PC-3 (cell line): Measurements from ENCODE around the gene STPG4. TPM values are rescaled to one million over a fixed set of nuclear protein-coding genes. Genes with fewer than 3 reads are reported as not detected.

Experiments used
- ATAC-seq: fragments of 200-7000 bp; cut with Tn5 transposase; 2 replicates; pipeline ENCODE4 v1.9.1; 2020; ENCODE audit warnings: mild to moderate bottlenecking, moderate library complexity
- BruUV-seq: library from RNA; stranded (reverse); fragments of 400-500 nt; replicated peaks from 2 replicates; lab custom pipeline; 2021; lab: Mats Ljungman, UMichigan
- CTCF ChIA-PET: fragments of 300-600 bp; sonication (Branson Sonifier 250); formaldehyde crosslinking; loops from one replicate; lab custom pipeline; 2022; ENCODE audit warnings: antibody characterized with exemption; lab: Charles Lee
- POLR2A ChIA-PET: fragments of 300-600 bp; sonication (Branson Sonifier 250); formaldehyde crosslinking; loops from one replicate; lab custom pipeline; 2022; ENCODE audit warnings: antibody characterized with exemption; ENCODE audit not compliant: unreplicated experiment; lab: Charles Lee
- DNase-seq: peaks from one replicate; pipeline ENCODE4 v3.0.0-alpha.2; 2015
- H2AFZ ChIP-seq: fragments of 300-600 bp; sonication (generic); 2 replicates; pipeline ENCODE4 v1.6.0; 2016; ENCODE audit warnings: antibody characterized with exemption, low read length
- H3F3A ChIP-seq: fragments of 300-600 bp; sonication (generic); one replicate; pipeline ENCODE4 v1.6.0; 2017; ENCODE audit warnings: antibody characterized with exemption, low read length, control low read depth, mild to moderate bottlenecking; ENCODE audit not compliant: unreplicated experiment
- H3K27ac ChIP-seq: fragments of 300-600 bp; sonication (generic); 2 replicates; pipeline ENCODE4 v1.5.1; 2016; ENCODE audit warnings: mild to moderate bottlenecking, low read length
- H3K27me3 ChIP-seq: fragments of 300-600 bp; sonication (generic); 2 replicates; pipeline ENCODE4 v1.6.1; 2016; ENCODE audit warnings: low read length, mixed read lengths
- H3K36me3 ChIP-seq: fragments of 300-600 bp; sonication (generic); 2 replicates; pipeline ENCODE4 v1.6.1; 2016; ENCODE audit warnings: low read depth, mixed run types, low read length, mixed read lengths
- H3K4me1 ChIP-seq: fragments of 300-600 bp; sonication (generic); 2 replicates; pipeline ENCODE4 v1.5.1; 2016; ENCODE audit warnings: low read length; ENCODE audit not compliant: insufficient read depth
- H3K4me2 ChIP-seq: fragments of 300-600 bp; sonication (generic); 2 replicates; pipeline ENCODE4 v1.6.0; 2016; ENCODE audit warnings: low read length
- H3K4me3 ChIP-seq: fragments of 300-600 bp; sonication (generic); 2 replicates; pipeline ENCODE4 v1.5.1; 2016; ENCODE audit warnings: mild to moderate bottlenecking, low read length, mixed read lengths
- H3K79me2 ChIP-seq: fragments of 300-600 bp; sonication (generic); 2 replicates; pipeline ENCODE4 v1.6.1; 2017; ENCODE audit warnings: low read length, mixed read lengths
- H3K9ac ChIP-seq: fragments of 300-600 bp; sonication (generic); 2 replicates; pipeline ENCODE4 v1.6.0; 2016; ENCODE audit warnings: mild to moderate bottlenecking, low read length
- H3K9me2 ChIP-seq: fragments of 300-600 bp; sonication (generic); replicated peaks from 2 replicates; pipeline ENCODE4 v1.6.1; 2016; ENCODE audit warnings: mixed run types, low read length, mixed read lengths
- H3K9me3 ChIP-seq: fragments of 300-600 bp; sonication (generic); 2 replicates; pipeline ENCODE4 v1.6.1; 2016; ENCODE audit warnings: low read length, mixed read lengths
- H4K20me1 ChIP-seq: fragments of 300-600 bp; sonication (generic); 2 replicates; pipeline ENCODE4 v1.6.1; 2016; ENCODE audit warnings: low read length, mixed read lengths
- CTCF ChIP-seq: fragments of 300-600 bp; sonication (generic); conservative IDR thresholded peaks from 2 replicates; pipeline ENCODE4 v1.5.1; 2017; ENCODE audit warnings: antibody characterized with exemption, low read depth, mild to moderate bottlenecking, low read length
- EZH2 ChIP-seq: fragments of 300-600 bp; sonication (generic); IDR thresholded peaks from one replicate; pipeline ENCODE4 v1.6.1; 2017; ENCODE audit warnings: antibody characterized with exemption, mild to moderate bottlenecking, low read length; ENCODE audit not compliant: unreplicated experiment
- EZH2phosphoT487 ChIP-seq: fragments of 300-600 bp; sonication (generic); IDR thresholded peaks from 2 replicates; pipeline ENCODE4 v1.6.1; 2018; ENCODE audit warnings: mild to moderate bottlenecking, antibody characterized with exemption, low read length, borderline replicate concordance
- intact Hi-C: fragments of 100-400 bp; cut with micrococcal nuclease; formaldehyde crosslinking; loops from 2 replicates; pipeline ENCODE4 v1.9.0; 2023
- total RNA-seq: library from RNA; depleted of rRNA; stranded (reverse); fragments of >200 nt; gene quantifications from 2 replicates; pipeline ENCODE4 v1.2.3, GENCODE V29; 2014

The STPG4 gene
- total RNA-seq, 1 experiment from 2014 or later: 2.4 TPM

GRCh38 chr2:47172922-47173695, 18.0 kb upstream of the STPG4 start:
- Histone ChIP-seq H3K4me2 (peak overlapping the region; percentile 88), H3K4me1 (peaks cover 53% of the 10 kb centered on the region), H3K79me2 (peaks cover 83% of the 10 kb centered on the region), H3K27me3 (no peaks in the 10 kb centered on the region), H4K20me1 (peaks cover 71% of the 10 kb centered on the region), H3K9me2 (no peaks in the 10 kb centered on the region), H3K27ac (peak overlapping the region; percentile 61), H3K9me3 (no peaks in the 10 kb centered on the region), H3K9ac (peak overlapping the region; percentile 99; the same call in 1 of the 2 replicates), H3K36me3 (peaks cover 44% of the 10 kb centered on the region), H2AFZ (no peak overlapping the region), H3K4me3 (peak overlapping the region; percentile 97), H3F3A (peaks cover 7% of the 10 kb centered on the region)
- ATAC-seq (no peak), DNase-seq (no peak)
- BruUV-seq: no TSS peak
- ChIA-PET POLR2A (interaction anchor here (0.6 to 1.6 kb wide), 2 partner anchors 22 to 230 kb away, joined by 3 to 21 read pairs; partner anchors contain the start of gene MSH2), CTCF (interaction anchor here (0.8 to 1.5 kb wide), 3 partner anchors 76 to 157 kb away, joined by 3 to 6 read pairs (median 5); no protein-coding TSS in a partner anchor)
- intact Hi-C loops: loop anchor here (1.0 to 5.0 kb wide), 4 partner anchors 96 to 256 kb away; partner anchors contain the start of gene MCFD2
- TF ChIP-seq EZH2: no peak
- no peak for TF ChIP-seq CTCF
- no peak for TF ChIP-seq EZH2phosphoT487

GRCh38 chr2:47172156-47172921, 17.2 kb upstream of the STPG4 start:
- DNase-seq: peak; percentile 74
- POLR2A ChIA-PET: interaction anchor here (0.7 to 1.6 kb wide), 3 partner anchors 17 to 130 kb away, joined by 5 to 21 read pairs (median 5); no protein-coding TSS in a partner anchor
- H4K20me1 ChIP-seq: peaks cover 76% of the 10 kb centered on the region

More at GRCh38 chr2:47172156-47172921, 17.2 kb upstream of the STPG4 start:
- Histone ChIP-seq H3K9me2 (no peaks in the 10 kb centered on the region), H3K79me2 (peaks cover 91% of the 10 kb centered on the region), H3K4me3 (peak overlapping the region; percentile 97), H3F3A (peaks cover 7% of the 10 kb centered on the region), H2AFZ (no peak overlapping the region), H3K9ac (no peak overlapping the region), H3K36me3 (peaks cover 48% of the 10 kb centered on the region), H3K9me3 (no peaks in the 10 kb centered on the region), H3K4me2 (peak overlapping the region; percentile 88), H3K4me1 (peaks cover 45% of the 10 kb centered on the region), H3K27ac (peak overlapping the region; percentile 18; the same call in 1 of the 2 replicates), H3K27me3 (no peaks in the 10 kb centered on the region)
- BruUV-seq: no TSS peak
- ATAC-seq: peak; percentile 44
- TF ChIP-seq EZH2: no peak
- no peak for TF ChIP-seq CTCF
- TF ChIP-seq EZH2phosphoT487: no peak
- intact Hi-C loops: loop anchor here (1.0 to 5.0 kb wide), 4 partner anchors 96 to 255 kb away; partner anchors contain the start of gene MCFD2
- CTCF ChIA-PET: interaction anchor here (0.5 to 1.5 kb wide), 5 partner anchors 77 to 156 kb away, joined by 3 to 8 read pairs (median 5); no protein-coding TSS in a partner anchor
